PC-3 (cell line): ENCODE results near the gene ABCB8. TPM values are rescaled to one million over a fixed set of nuclear protein-coding genes. Genes with fewer than 3 reads are reported as not detected.

ENCODE experiments used
- ATAC-seq: fragments of 200-7000 bp; cut with Tn5 transposase; 2 replicates; pipeline ENCODE4 v1.9.1; 2020; ENCODE audit warnings: mild to moderate bottlenecking, moderate library complexity
- BruUV-seq: library from RNA; stranded (reverse); fragments of 400-500 nt; replicated peaks from 2 replicates; lab custom pipeline; 2021; lab: Mats Ljungman, UMichigan
- CTCF ChIA-PET: fragments of 300-600 bp; sonication (Branson Sonifier 250); formaldehyde crosslinking; loops from one replicate; lab custom pipeline; 2022; ENCODE audit warnings: antibody characterized with exemption; lab: Charles Lee
- POLR2A ChIA-PET: fragments of 300-600 bp; sonication (Branson Sonifier 250); formaldehyde crosslinking; loops from one replicate; lab custom pipeline; 2022; ENCODE audit warnings: antibody characterized with exemption; ENCODE audit not compliant: unreplicated experiment; lab: Charles Lee
- DNase-seq: peaks from one replicate; pipeline ENCODE4 v3.0.0-alpha.2; 2015
- H2AFZ ChIP-seq: fragments of 300-600 bp; sonication (generic); 2 replicates; pipeline ENCODE4 v1.6.0; 2016; ENCODE audit warnings: antibody characterized with exemption, low read length
- H3F3A ChIP-seq: fragments of 300-600 bp; sonication (generic); one replicate; pipeline ENCODE4 v1.6.0; 2017; ENCODE audit warnings: antibody characterized with exemption, low read length, control low read depth, mild to moderate bottlenecking; ENCODE audit not compliant: unreplicated experiment
- H3K27ac ChIP-seq: fragments of 300-600 bp; sonication (generic); 2 replicates; pipeline ENCODE4 v1.5.1; 2016; ENCODE audit warnings: mild to moderate bottlenecking, low read length
- H3K27me3 ChIP-seq: fragments of 300-600 bp; sonication (generic); 2 replicates; pipeline ENCODE4 v1.6.1; 2016; ENCODE audit warnings: low read length, mixed read lengths
- H3K36me3 ChIP-seq: fragments of 300-600 bp; sonication (generic); 2 replicates; pipeline ENCODE4 v1.6.1; 2016; ENCODE audit warnings: low read depth, mixed run types, low read length, mixed read lengths
- H3K4me1 ChIP-seq: fragments of 300-600 bp; sonication (generic); 2 replicates; pipeline ENCODE4 v1.5.1; 2016; ENCODE audit warnings: low read length; ENCODE audit not compliant: insufficient read depth
- H3K4me2 ChIP-seq: fragments of 300-600 bp; sonication (generic); 2 replicates; pipeline ENCODE4 v1.6.0; 2016; ENCODE audit warnings: low read length
- H3K4me3 ChIP-seq: fragments of 300-600 bp; sonication (generic); 2 replicates; pipeline ENCODE4 v1.5.1; 2016; ENCODE audit warnings: mild to moderate bottlenecking, low read length, mixed read lengths
- H3K79me2 ChIP-seq: fragments of 300-600 bp; sonication (generic); 2 replicates; pipeline ENCODE4 v1.6.1; 2017; ENCODE audit warnings: low read length, mixed read lengths
- H3K9ac ChIP-seq: fragments of 300-600 bp; sonication (generic); 2 replicates; pipeline ENCODE4 v1.6.0; 2016; ENCODE audit warnings: mild to moderate bottlenecking, low read length
- H3K9me2 ChIP-seq: fragments of 300-600 bp; sonication (generic); replicated peaks from 2 replicates; pipeline ENCODE4 v1.6.1; 2016; ENCODE audit warnings: mixed run types, low read length, mixed read lengths
- H3K9me3 ChIP-seq: fragments of 300-600 bp; sonication (generic); 2 replicates; pipeline ENCODE4 v1.6.1; 2016; ENCODE audit warnings: low read length, mixed read lengths
- H4K20me1 ChIP-seq: fragments of 300-600 bp; sonication (generic); 2 replicates; pipeline ENCODE4 v1.6.1; 2016; ENCODE audit warnings: low read length, mixed read lengths
- EZH2 ChIP-seq: fragments of 300-600 bp; sonication (generic); IDR thresholded peaks from one replicate; pipeline ENCODE4 v1.6.1; 2017; ENCODE audit warnings: antibody characterized with exemption, mild to moderate bottlenecking, low read length; ENCODE audit not compliant: unreplicated experiment
- EZH2phosphoT487 ChIP-seq: fragments of 300-600 bp; sonication (generic); IDR thresholded peaks from 2 replicates; pipeline ENCODE4 v1.6.1; 2018; ENCODE audit warnings: mild to moderate bottlenecking, antibody characterized with exemption, low read length, borderline replicate concordance
- intact Hi-C: fragments of 100-400 bp; cut with micrococcal nuclease; formaldehyde crosslinking; loops from 2 replicates; pipeline ENCODE4 v1.9.0; 2023
- total RNA-seq: library from RNA; depleted of rRNA; stranded (reverse); fragments of >200 nt; gene quantifications from 2 replicates; pipeline ENCODE4 v1.2.3, GENCODE V29; 2014
- TF ChIP-seq, protein P1 (sequence below): fragments of 300-600 bp; sonication (generic); conservative IDR thresholded peaks from 2 replicates; pipeline ENCODE4 v1.5.1; 2017; ENCODE audit warnings: antibody characterized with exemption, low read depth, mild to moderate bottlenecking, low read length

Gene ABCB8
- total RNA-seq, 1 experiment from 2014 or later = 58.4 TPM

GRCh38 chr7:151016505-151016904 is 11.7 kb upstream of the ABCB8 start:
- Histone ChIP-seq H3K4me1 (peaks cover 10% of the 10 kb centered on the region; the same call in 1 of the 2 replicates), H3K4me2 (no peak overlapping the region), H4K20me1 (no peaks in the 10 kb centered on the region), H3F3A (no peaks in the 10 kb centered on the region), H2AFZ (no peak overlapping the region), H3K36me3 (no peaks in the 10 kb centered on the region), H3K9me3 (no peaks in the 10 kb centered on the region), H3K9ac (no peak overlapping the region), H3K4me3 (no peak overlapping the region), H3K27ac (no peak overlapping the region), H3K9me2 (no peaks in the 10 kb centered on the region), H3K27me3 (no peaks in the 10 kb centered on the region), H3K79me2 (no peaks in the 10 kb centered on the region)
- no TSS peak for BruUV-seq
- DNase-seq (no peak), ATAC-seq (no peak)
- intact Hi-C loops = no loop called here
- ChIA-PET POLR2A (no interaction called here), CTCF (no interaction called here)
- TF ChIP-seq, protein P1, sequence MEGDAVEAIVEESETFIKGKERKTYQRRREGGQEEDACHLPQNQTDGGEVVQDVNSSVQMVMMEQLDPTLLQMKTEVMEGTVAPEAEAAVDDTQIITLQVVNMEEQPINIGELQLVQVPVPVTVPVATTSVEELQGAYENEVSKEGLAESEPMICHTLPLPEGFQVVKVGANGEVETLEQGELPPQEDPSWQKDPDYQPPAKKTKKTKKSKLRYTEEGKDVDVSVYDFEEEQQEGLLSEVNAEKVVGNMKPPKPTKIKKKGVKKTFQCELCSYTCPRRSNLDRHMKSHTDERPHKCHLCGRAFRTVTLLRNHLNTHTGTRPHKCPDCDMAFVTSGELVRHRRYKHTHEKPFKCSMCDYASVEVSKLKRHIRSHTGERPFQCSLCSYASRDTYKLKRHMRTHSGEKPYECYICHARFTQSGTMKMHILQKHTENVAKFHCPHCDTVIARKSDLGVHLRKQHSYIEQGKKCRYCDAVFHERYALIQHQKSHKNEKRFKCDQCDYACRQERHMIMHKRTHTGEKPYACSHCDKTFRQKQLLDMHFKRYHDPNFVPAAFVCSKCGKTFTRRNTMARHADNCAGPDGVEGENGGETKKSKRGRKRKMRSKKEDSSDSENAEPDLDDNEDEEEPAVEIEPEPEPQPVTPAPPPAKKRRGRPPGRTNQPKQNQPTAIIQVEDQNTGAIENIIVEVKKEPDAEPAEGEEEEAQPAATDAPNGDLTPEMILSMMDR = no peak
- TF ChIP-seq EZH2phosphoT487 = no peak
- no peak for TF ChIP-seq EZH2

DNA sequence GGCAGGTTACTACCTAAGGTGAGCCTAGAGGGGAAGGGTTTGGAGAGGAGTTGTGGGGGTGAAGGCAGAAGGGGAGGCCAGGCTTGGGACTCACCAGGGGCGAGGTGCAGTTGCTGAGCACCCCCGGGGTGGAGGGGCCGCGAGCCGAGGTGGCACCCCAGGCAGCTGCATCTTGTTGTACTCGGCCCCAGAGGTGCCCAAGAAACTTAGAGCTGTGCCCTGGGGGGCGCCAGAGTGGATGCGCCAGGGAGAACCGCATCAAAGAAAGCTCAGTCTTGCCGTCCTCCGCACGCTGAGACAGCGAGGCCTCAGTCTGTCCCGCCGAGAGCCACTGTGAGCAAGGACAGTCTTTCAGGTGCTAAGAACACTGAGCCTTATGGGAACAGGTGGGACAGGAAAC is 11.3 kb upstream of the ABCB8 start:
- H3K4me3 ChIP-seq = no peak overlapping the region
- H3K9ac ChIP-seq = no peak overlapping the region
- DNase-seq (no peak), ATAC-seq (no peak)
- H2AFZ ChIP-seq = no peak overlapping the region
- intact Hi-C loops = no loop called here
- BruUV-seq = no TSS peak
- no peaks in the 10 kb centered on the region for H3K27me3 ChIP-seq
- H3K4me2 ChIP-seq = no peak overlapping the region
- no peak overlapping the region for H3K27ac ChIP-seq
- H3K9me2 ChIP-seq = no peaks in the 10 kb centered on the region
- H4K20me1 ChIP-seq = no peaks in the 10 kb centered on the region
- no peaks in the 10 kb centered on the region for H3K79me2 ChIP-seq
- POLR2A ChIA-PET = no interaction called here
- CTCF ChIA-PET = no interaction called here
- H3F3A ChIP-seq = no peaks in the 10 kb centered on the region
- H3K9me3 ChIP-seq = no peaks in the 10 kb centered on the region
- no peaks in the 10 kb centered on the region for H3K36me3 ChIP-seq
- H3K4me1 ChIP-seq = peaks cover 10% of the 10 kb centered on the region; the same call in 1 of the 2 replicates
- no peak for TF ChIP-seq EZH2
- TF ChIP-seq, protein P1 = no peak
- no peak for TF ChIP-seq EZH2phosphoT487

GRCh38 chr7:151017370-151017952 is 10.8 kb upstream of the ABCB8 start:
- no peak for DNase-seq
- POLR2A ChIA-PET = no interaction called here
- peaks cover 10% of the 10 kb centered on the region; the same call in 1 of the 2 replicates for H3K4me1 ChIP-seq
- intact Hi-C loops = no loop called here
- no peaks in the 10 kb centered on the region for H3K36me3 ChIP-seq
- no peaks in the 10 kb centered on the region for H3K9me3 ChIP-seq
- peak overlapping the region; percentile 79 for H3K4me2 ChIP-seq
- no peak overlapping the region for H3K9ac ChIP-seq
- H3F3A ChIP-seq = no peaks in the 10 kb centered on the region
- H4K20me1 ChIP-seq = no peaks in the 10 kb centered on the region
- H3K27ac ChIP-seq = no peak overlapping the region
- ATAC-seq = no peak
- peak overlapping the region; percentile 61 for H2AFZ ChIP-seq
- BruUV-seq = no TSS peak
- TF ChIP-seq, protein P1 = no peak
- TF ChIP-seq EZH2 (no peak), EZH2phosphoT487 (no peak)
- CTCF ChIA-PET = interaction anchor here (0.6 to 1.1 kb wide), 3 partner anchors 29 to 46 kb away, joined by 3 to 4 read pairs (median 3); no protein-coding TSS in a partner anchor
- H3K79me2 ChIP-seq = no peaks in the 10 kb centered on the region
- H3K27me3 ChIP-seq = no peaks in the 10 kb centered on the region
- H3K4me3 ChIP-seq = peak overlapping the region; percentile 49; the same call in 1 of the 2 replicates
- H3K9me2 ChIP-seq = no peaks in the 10 kb centered on the region
